NCI-H345 treated with DMSO at 0.1 percent for 48 hours (cell line): ENCODE data around the gene NRGN.
A peak's percentile ranks its signal among the peaks of the same experiment; 100 is the strongest.

Source experiments
- DNase-seq: peaks from one replicate; lab custom pipeline; 2025; ENCODE audit not compliant: unreplicated experiment; lab: John Stamatoyannopoulos, UW

Gene NRGN

GRCh38 chr11:124739479-124740276 lies at the start of gene NRGN:
Gene NRGN (plus strand): TSS chr11:124739942. CDS start chr11:124740085, 143 bp downstream.
- DNase-seq = peak; percentile 76

- no peak for DNase-seq
Measured at GRCh38 chr11:124693142-124693541, 46.6 kb upstream of the NRGN start.

GRCh38 chr11:124699547-124699946 lies 40.2 kb upstream of the NRGN start:
- DNase-seq = no peak

- no peak for DNase-seq
Measured at GRCh38 chr11:124700028-124700427, 39.7 kb upstream of the NRGN start.

- DNase-seq = no peak
Measured at GRCh38 chr11:124707829-124708228, 31.9 kb upstream of the NRGN start.

GRCh38 chr11:124712392-124712791 lies 27.4 kb upstream of the NRGN start:
- DNase-seq = no peak

GRCh38 chr11:124716591-124716990 lies 23.2 kb upstream of the NRGN start:
- DNase-seq = no peak

- DNase-seq = no peak
Measured at GRCh38 chr11:124717421-124717785, 22.3 kb upstream of the NRGN start.

- peak; percentile 46 for DNase-seq
Measured at GRCh38 chr11:124717786-124718651, 21.7 kb upstream of the NRGN start.

- DNase-seq = no peak
Measured at GRCh38 chr11:124718801-124719200, 20.9 kb upstream of the NRGN start.

GRCh38 chr11:124719534-124719933 lies 20.2 kb upstream of the NRGN start:
- DNase-seq = no peak

GRCh38 chr11:124722176-124722575 lies 17.6 kb upstream of the NRGN start:
- DNase-seq = no peak

- no peak for DNase-seq
Measured at GRCh38 chr11:124724979-124725718, 14.6 kb upstream of the NRGN start.

GRCh38 chr11:124725719-124726105 lies 14.0 kb upstream of the NRGN start:
- no peak for DNase-seq

- DNase-seq = no peak
Measured at GRCh38 chr11:124727474-124727873, 12.3 kb upstream of the NRGN start.

- DNase-seq = no peak
Measured at GRCh38 chr11:124728134-124728533, 11.6 kb upstream of the NRGN start.

GRCh38 chr11:124729571-124729970 lies 10.2 kb upstream of the NRGN start:
- DNase-seq = no peak

- DNase-seq = no peak
Measured at GRCh38 chr11:124732230-124732629, 7.5 kb upstream of the NRGN start.

GRCh38 chr11:124736736-124737135 lies 3.0 kb upstream of the NRGN start:
- DNase-seq = no peak

GRCh38 chr11:124737638-124738305 lies 2.0 kb upstream of the NRGN start:
- DNase-seq = no peak
